ENCODE data around the gene ANKRD28.

- no peak for TF ChIP-seq CTCF (IDR thresholded peaks at IDR 0.05)
- no peak for TF ChIP-seq POLR2AphosphoS5 (IDR thresholded peaks at IDR 0.05)
Measured at GRCh38 chr3:15708882-15709677, 88.7 kb downstream of the ANKRD28 start.

All from transverse colon (tissue), 4 donors.